Germinal center (tissue), 1 donor: ENCODE measurements around the gene ARRDC2.
"Not testable (repeated sequence)": the region's sequence is repeated elsewhere in the genome, so short reads cannot be mapped to it uniquely, and the experiment has no call there.

ENCODE experiments used
- DNase-seq: peaks from one replicate; pipeline ENCODE4 v3.0.0; 2012; ENCODE audit warnings: mixed read lengths, low spot score

The ARRDC2 gene

GRCh38 chr19:18007917-18008673 is at the start of gene ARRDC2:
TSS of gene ARRDC2 (plus strand) at chr19:18008170. CDS start at chr19:18008311, 141 bp downstream.
- DNase-seq = peak; percentile 98

- DNase-seq = no peak
These were observed 43.9 kb upstream of the ARRDC2 start for GRCh38 chr19:17963936-17964691.

GRCh38 chr19:17965370-17966128 is 42.4 kb upstream of the ARRDC2 start:
- DNase-seq = no peak

- DNase-seq = no peak
These were observed 41.9 kb upstream of the ARRDC2 start for GRCh38 chr19:17966129-17966483.

DNA sequence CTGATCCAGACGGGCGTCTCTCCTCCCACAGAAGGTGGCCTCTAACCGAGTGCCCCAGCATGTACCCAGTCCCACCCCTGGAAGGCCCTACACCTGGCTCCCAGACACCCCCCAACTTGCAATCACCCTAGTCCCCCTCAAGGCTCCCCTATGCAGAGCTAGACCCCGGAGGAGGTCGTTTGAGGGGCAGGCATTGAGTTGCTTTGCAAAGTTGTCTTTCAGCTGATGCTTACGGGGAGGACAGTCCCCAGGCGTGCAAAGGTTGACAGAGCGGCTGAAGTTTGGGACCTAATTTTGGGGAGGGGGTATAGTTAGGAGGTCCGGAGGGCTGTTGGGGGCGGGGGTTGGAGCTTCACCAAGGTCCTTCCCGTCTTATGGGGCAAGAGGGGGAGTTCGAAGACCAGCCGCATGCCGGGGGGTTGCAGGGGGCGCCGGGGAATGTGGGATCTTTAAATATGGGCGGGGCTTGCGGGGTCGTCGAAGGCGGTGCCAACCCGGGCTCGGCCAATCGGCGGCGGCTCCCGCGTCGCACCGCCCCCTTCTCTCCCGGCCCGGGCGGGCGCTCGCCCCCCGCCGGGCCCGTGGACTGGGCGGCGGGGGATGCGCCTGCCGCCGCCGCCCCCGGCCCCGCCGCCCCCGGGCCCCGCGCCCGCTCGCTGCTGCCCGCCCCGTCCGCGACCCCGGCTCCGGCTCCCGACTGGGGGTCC is 41.3 kb upstream of the ARRDC2 start, which contains the start of gene KCNN1:
TSS of gene KCNN1 (plus strand) at position 558 of the 707 bp plus-strand sequence. CDS start 6,782 bp downstream, outside the sequence.
- DNase-seq = peak; percentile 80

DNA sequence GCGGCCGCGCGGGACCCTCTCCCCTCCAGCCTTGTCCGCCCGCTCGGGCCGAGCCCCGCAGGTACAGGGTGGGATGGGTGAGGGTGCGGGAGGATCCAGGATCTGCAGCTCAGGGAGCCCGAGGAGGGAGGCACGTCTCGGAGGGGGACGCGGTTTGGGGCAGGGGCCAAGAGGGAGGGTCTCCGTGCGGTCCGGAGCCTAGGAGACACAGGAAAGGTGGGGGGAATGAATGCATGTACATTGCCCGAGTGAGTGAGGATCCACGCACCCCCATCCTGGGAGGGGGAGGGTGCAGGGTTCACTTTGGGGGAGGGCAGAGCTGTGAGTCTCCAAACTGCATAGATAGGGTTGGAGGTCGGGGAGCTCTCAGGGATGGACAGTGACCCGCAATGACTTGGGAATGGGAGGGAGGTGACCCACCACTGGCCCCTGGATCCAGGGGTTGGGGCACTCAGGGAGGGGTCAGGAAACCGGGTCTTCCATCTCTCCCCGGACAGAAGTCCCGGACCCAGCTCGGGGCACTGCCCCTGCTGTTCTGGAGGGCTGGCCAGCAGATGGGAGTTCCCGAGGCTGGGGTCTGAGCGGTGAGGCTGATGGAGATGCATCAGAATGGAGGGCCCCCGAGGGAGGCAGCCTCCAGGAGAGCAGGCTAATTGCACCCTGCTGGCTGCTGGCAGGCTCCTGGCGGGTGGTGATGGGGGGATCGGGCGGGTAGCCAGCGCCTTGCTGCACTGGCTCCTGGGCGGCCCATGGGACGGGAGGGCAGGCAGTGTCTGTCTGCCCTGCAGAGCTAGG is 40.5 kb upstream of the ARRDC2 start:
- DNase-seq = no peak

DNA sequence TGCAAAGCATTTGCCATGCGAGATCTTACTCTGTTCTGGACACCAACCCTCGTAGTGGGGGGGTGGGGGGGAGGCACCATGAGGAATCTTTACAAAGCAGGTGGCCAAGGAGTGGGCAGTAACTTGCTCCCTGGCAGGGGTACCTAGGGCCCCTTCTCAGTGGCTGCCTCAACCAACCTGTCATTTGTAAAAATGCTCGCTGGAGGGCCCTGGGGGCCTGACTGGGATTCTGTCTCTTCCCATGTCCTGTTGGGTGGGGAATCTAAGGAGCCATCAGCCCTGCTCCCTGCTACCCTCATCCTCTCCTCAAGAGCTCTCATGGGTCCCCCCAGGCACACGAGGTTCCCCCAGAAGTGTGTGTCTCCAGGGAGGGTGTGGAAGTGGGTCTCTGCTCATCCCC is 39.6 kb upstream of the ARRDC2 start:
- DNase-seq = no peak

DNA sequence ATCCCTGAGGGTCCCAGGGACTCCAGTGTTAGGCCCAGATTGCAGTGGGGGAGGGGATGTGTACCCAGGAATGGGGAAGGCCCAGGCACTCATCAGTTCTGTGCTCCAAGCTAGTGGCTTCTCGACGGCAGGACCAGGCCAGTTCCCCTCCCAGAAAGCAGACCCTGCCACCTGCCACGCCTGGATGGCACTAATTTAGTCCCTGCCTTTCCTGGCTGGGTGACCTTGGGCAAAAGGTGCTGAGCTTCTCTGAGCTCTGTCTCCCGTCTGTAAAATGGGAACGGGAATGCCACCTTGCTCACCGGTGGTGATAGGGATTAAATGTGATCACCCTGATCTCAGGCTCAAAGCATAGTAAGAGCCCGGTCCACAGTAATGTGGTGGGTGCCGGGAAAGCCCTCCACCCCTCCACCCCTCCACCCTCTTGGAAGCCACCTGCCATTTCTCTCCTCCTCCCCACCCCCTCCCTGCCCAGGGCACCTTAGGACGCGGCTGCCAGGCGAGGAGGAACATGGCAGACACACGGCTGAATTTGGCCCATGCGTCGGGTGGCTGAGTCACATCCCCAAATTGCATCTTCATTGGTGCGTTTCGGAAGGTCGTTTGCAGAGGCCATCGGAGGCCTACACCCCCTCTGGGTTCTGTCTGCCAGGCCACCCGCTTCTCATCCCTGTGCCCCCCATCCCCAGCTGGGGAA is 38.7 kb upstream of the ARRDC2 start:
- DNase-seq = no peak

- no peak for DNase-seq
These were observed 35.7 kb upstream of the ARRDC2 start for GRCh38 chr19:17972230-17972629.

- DNase-seq = no peak
These were observed 34.2 kb upstream of the ARRDC2 start for GRCh38 chr19:17973759-17974158.

DNA sequence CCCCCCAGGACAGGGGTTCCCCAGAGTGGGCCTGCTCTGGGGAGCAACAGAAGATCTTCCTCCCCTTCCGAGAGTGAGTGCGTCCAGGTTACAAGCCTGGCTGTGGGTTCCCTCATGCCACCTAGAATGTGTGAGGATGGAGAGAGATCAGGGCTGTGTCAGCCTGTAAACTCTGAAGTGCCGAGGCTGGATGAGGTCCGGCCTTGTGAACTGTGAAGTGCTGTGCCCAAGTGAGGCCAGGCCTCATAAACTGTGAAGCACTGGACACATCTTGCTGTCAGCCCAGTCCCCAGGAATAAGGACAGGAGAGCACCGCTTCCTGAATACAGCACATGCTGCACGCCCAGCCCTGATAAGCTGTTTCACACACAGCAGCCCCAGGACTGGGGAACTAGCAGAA is 33.4 kb upstream of the ARRDC2 start:
- DNase-seq = no peak

DNA sequence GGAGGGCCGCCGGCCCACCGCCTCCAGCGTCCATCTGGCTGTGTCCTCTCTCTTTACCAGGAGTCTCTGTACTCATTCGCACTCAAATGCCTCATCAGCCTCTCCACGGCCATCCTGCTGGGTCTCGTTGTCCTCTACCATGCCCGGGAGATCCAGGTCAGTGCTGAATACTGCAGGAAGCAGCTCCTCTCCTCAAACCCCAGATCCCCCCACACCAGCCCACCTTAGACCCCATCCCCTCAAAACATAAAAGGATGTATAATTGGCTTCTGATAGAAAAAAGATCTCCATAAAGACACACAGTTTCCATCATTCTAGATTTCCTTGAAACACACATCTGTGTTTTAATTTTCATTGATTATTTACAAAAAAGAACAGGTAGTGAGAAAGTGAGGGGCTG is 32.9 kb upstream of the ARRDC2 start:
- no peak for DNase-seq

GRCh38 chr19:17977021-17977420 is 30.9 kb upstream of the ARRDC2 start:
- no peak for DNase-seq

DNA sequence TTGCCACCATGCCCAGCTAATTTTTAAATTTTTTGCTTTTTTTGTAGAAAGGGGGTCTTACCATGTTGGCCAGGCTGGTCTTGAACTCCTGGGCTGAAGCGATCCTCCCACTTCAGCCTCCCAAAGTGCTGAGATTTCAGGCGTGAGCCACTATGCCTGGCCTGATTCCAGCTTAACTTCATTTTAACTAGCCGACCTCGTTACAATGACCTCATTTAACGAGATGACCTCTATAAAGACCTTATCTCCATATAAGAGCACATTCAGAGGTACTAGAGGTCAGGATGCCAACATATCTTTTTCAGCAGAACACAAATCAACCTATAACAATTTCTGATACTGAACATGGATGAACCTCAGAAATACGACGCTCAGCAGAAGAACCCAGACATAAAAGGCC is 30.5 kb upstream of the ARRDC2 start:
- no peak for DNase-seq

- no peak for DNase-seq
These were observed 26.4 kb upstream of the ARRDC2 start for GRCh38 chr19:17981611-17982010.

- no peak for DNase-seq
These were observed 25.5 kb upstream of the ARRDC2 start for GRCh38 chr19:17982430-17982829.

DNA sequence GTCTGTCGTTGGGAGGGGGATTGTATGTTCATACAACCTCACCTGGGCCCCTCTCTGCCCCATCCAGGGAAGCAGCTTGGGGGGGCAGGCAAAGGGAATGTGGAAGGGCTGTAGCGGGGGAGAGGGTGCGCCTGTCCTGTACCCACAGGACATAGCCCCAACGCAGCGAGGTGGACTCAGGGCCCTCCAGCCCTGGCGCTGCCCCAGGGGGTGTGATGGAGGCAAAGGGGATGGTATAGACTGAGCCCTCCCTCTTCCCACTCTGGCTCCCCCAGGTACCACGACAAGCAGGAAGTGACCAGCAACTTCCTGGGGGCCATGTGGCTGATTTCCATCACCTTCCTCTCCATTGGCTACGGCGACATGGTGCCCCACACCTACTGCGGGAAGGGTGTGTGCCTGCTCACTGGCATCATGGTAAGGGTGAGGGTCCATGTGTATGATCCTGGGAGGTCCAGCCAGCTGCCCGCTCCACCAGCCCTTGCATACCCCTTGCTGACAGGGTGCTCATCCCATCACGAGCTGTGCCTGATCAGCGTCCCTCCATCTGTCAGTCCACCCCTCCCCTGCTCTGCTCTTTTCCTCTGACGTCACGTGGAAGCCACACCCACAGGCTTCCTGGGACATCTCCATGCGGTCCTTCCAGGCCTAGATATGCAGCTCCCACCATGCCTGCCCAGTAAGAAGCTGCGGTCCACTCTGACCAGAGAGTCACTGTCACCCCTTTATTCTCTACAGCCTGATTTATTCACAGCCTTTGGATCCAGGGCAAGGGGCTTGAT is 22.7 kb upstream of the ARRDC2 start:
- DNase-seq = no peak

DNA sequence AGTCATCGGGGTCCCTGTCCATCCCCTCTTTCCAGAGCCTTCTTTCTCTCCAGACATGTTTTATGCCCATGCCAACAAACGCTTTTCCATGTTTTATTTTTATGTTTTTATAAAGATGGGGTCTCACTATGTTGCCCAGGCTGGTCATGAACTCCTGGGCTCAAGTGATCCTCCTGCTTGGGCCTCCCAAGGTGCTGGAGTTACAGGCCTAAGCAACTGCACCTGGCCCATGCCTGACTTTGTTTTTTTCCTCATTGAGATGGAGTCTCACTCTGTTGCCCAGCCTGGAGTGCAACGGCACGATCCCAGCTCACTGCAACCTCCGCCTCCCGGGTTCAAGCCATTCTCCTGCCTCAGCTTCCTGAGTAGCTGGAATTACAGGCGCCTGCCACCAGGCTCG is 21.4 kb upstream of the ARRDC2 start:
- not testable (repeated sequence) for DNase-seq

DNA sequence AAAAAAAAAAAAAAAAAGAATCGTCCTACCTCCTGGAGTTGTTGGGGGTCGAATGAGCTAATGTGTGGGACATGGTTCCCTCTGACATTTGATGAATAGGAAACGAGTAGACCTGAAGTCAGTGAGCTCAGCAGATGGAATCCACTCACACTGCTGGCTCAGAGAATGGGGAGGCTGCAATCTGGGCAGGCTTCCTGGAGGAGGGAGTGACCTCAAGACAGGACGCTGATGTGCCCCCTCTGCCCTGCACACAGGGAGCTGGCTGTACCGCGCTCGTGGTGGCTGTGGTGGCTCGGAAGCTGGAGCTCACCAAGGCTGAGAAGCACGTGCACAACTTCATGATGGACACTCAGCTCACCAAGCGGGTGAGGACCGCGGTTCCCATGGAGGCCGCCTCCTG is 19.8 kb upstream of the ARRDC2 start:
- no peak for DNase-seq
